ENCODE data around the gene TNRC18.

- TF ChIP-seq REST (IDR thresholded peaks at IDR 0.05; ENCODE audit: low read depth, low read length) (no peak), SMC3 (IDR thresholded peaks at IDR 0.05; ENCODE audit: low read depth, low read length) (no peak), CTCF (IDR thresholded peaks at IDR 0.05) (no peak), GATA2 (CRISPR knock-in tag; IDR thresholded peaks at IDR 0.05) (no peak), SIN3A (IDR thresholded peaks at IDR 0.05; ENCODE audit: borderline replicate concordance, low read depth, low read length) (no peak)
Measured at GRCh38 chr7:5286933-5287332, 136.7 kb downstream of the TNRC18 start.

Data from SK-N-SH (cell line).